ENCODE measurements around the gene RAPGEF5.

RAPGEF5 gene

GRCh38 chr7:22317632-22318031 is 39.3 kb downstream of the RAPGEF5 start:
- Histone ChIP-seq H3K27ac (ENCODE audit: insufficient read depth, low read length, poor library complexity, severe bottlenecking) (no peak overlapping the region), H3K27me3 (replicated peaks; ENCODE audit: control insufficient read depth, insufficient read depth, low read length, poor library complexity, severe bottlenecking) (no peaks in the 10 kb centered on the region), H3K4me1 (ENCODE audit: control insufficient read depth, insufficient read depth, low read length, poor library complexity, severe bottlenecking) (no peaks in the 10 kb centered on the region), H3K36me3 (ENCODE audit: control insufficient read depth, insufficient read depth, low read length) (no peaks in the 10 kb centered on the region), H3K9me3 (ENCODE audit: control insufficient read depth, low read length) (no peaks in the 10 kb centered on the region), H3K4me3 (ENCODE audit: insufficient read depth, low read depth, low read length, poor library complexity, severe bottlenecking) (no peak overlapping the region)
- DNase-seq: no peak

DNA sequence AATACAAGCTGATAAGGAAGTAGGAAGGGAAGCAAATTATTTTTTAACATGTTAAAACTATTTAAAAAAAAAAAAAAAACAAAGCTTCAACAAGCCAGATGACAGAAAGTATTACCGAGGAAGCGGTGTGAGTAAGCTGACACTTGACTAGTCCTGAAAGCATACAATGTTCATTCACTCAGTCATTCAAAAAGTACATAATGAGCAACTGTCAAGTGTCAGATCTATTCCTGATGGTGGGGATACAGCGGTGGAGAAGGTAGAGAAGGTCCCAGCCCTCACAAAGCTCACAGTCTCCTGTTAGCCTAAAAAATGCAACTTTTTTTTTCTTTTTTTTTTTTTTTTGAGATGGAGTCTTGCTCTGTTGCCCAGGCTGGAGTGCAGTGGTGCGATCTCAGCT is 40.0 kb downstream of the RAPGEF5 start:
- Histone ChIP-seq H3K36me3 (ENCODE audit: control insufficient read depth, insufficient read depth, low read length) (no peaks in the 10 kb centered on the region), H3K9me3 (ENCODE audit: control insufficient read depth, low read length) (no peaks in the 10 kb centered on the region), H3K4me1 (ENCODE audit: control insufficient read depth, insufficient read depth, low read length, poor library complexity, severe bottlenecking) (no peaks in the 10 kb centered on the region), H3K27me3 (replicated peaks; ENCODE audit: control insufficient read depth, insufficient read depth, low read length, poor library complexity, severe bottlenecking) (no peaks in the 10 kb centered on the region), H3K27ac (ENCODE audit: insufficient read depth, low read length, poor library complexity, severe bottlenecking) (no peak overlapping the region), H3K4me3 (ENCODE audit: insufficient read depth, low read depth, low read length, poor library complexity, severe bottlenecking) (no peak overlapping the region)
- no peak for DNase-seq

GRCh38 chr7:22307816-22308215 is 49.1 kb downstream of the RAPGEF5 start:
- no peak overlapping the region for H3K27ac ChIP-seq (ENCODE audit: insufficient read depth, low read length, poor library complexity, severe bottlenecking)
- H3K36me3 ChIP-seq (ENCODE audit: control insufficient read depth, insufficient read depth, low read length): no peaks in the 10 kb centered on the region
- no peaks in the 10 kb centered on the region for H3K4me1 ChIP-seq (ENCODE audit: control insufficient read depth, insufficient read depth, low read length, poor library complexity, severe bottlenecking)
- DNase-seq: no peak
- no peaks in the 10 kb centered on the region for H3K9me3 ChIP-seq (ENCODE audit: control insufficient read depth, low read length)
- H3K27me3 ChIP-seq (replicated peaks; ENCODE audit: control insufficient read depth, insufficient read depth, low read length, poor library complexity, severe bottlenecking): no peaks in the 10 kb centered on the region
- no peak overlapping the region for H3K4me3 ChIP-seq (ENCODE audit: insufficient read depth, low read depth, low read length, poor library complexity, severe bottlenecking)

GRCh38 chr7:22305706-22306105 is 51.2 kb downstream of the RAPGEF5 start:
- Histone ChIP-seq H3K27ac (ENCODE audit: insufficient read depth, low read length, poor library complexity, severe bottlenecking) (no peak overlapping the region), H3K36me3 (ENCODE audit: control insufficient read depth, insufficient read depth, low read length) (no peaks in the 10 kb centered on the region), H3K27me3 (replicated peaks; ENCODE audit: control insufficient read depth, insufficient read depth, low read length, poor library complexity, severe bottlenecking) (no peaks in the 10 kb centered on the region), H3K9me3 (ENCODE audit: control insufficient read depth, low read length) (no peaks in the 10 kb centered on the region), H3K4me1 (ENCODE audit: control insufficient read depth, insufficient read depth, low read length, poor library complexity, severe bottlenecking) (no peaks in the 10 kb centered on the region), H3K4me3 (ENCODE audit: insufficient read depth, low read depth, low read length, poor library complexity, severe bottlenecking) (no peak overlapping the region)
- DNase-seq: no peak

- Histone ChIP-seq H3K27ac (ENCODE audit: insufficient read depth, low read length, poor library complexity, severe bottlenecking) (no peak overlapping the region), H3K9me3 (ENCODE audit: control insufficient read depth, low read length) (no peaks in the 10 kb centered on the region), H3K36me3 (ENCODE audit: control insufficient read depth, insufficient read depth, low read length) (no peaks in the 10 kb centered on the region), H3K27me3 (replicated peaks; ENCODE audit: control insufficient read depth, insufficient read depth, low read length, poor library complexity, severe bottlenecking) (no peaks in the 10 kb centered on the region), H3K4me1 (ENCODE audit: control insufficient read depth, insufficient read depth, low read length, poor library complexity, severe bottlenecking) (no peaks in the 10 kb centered on the region), H3K4me3 (ENCODE audit: insufficient read depth, low read depth, low read length, poor library complexity, severe bottlenecking) (no peak overlapping the region)
- no peak for DNase-seq
Measured at GRCh38 chr7:22302951-22303423, 54.0 kb downstream of the RAPGEF5 start.

- H3K4me3 ChIP-seq (ENCODE audit: insufficient read depth, low read depth, low read length, poor library complexity, severe bottlenecking): no peak overlapping the region
- no peak for DNase-seq
- H3K9me3 ChIP-seq (ENCODE audit: control insufficient read depth, low read length): no peaks in the 10 kb centered on the region
- H3K4me1 ChIP-seq (ENCODE audit: control insufficient read depth, insufficient read depth, low read length, poor library complexity, severe bottlenecking): no peaks in the 10 kb centered on the region
- H3K27me3 ChIP-seq (replicated peaks; ENCODE audit: control insufficient read depth, insufficient read depth, low read length, poor library complexity, severe bottlenecking): no peaks in the 10 kb centered on the region
- H3K27ac ChIP-seq (ENCODE audit: insufficient read depth, low read length, poor library complexity, severe bottlenecking): no peak overlapping the region
- no peaks in the 10 kb centered on the region for H3K36me3 ChIP-seq (ENCODE audit: control insufficient read depth, insufficient read depth, low read length)
Measured at GRCh38 chr7:22302193-22302592, 54.8 kb downstream of the RAPGEF5 start.

DNA sequence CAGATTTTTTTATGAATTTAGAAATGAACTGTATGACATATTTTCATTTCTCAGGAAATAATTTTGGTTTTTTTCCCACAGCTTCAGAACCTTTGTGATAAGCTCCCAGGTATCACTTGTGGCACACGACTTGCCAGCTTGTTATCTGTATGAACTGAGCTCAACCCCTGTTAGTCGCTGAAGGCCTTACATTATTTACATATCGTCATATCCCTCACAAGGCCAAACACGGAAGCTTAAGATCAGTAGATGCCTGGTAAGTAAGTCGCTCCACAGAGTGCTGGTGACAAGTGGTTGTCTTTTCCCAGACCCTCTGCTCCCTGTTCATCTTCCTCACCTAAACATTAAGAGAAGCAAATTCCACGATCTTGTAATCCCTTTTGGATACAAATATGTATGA is 55.2 kb downstream of the RAPGEF5 start:
- DNase-seq: no peak

DNA sequence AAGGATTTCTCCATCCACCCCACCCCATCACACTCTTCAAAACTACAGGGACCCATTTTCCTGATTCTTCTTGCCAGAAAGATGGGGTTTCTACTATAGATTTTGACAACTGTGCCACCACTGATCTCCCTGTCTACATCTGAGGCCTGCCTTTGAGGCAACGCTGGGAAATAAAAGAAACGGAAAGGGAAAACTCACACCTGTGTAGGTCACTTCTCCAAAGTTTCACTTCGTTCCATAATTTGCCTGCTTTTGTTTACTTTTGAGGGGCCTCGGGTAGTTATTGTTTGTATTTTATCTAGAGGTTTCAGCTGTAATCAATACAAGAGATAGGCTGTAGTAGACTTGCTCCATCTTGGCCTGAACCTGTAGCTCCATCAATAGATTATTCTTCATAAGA is 56.1 kb downstream of the RAPGEF5 start:
- H3K27me3 ChIP-seq (replicated peaks; ENCODE audit: control insufficient read depth, insufficient read depth, low read length, poor library complexity, severe bottlenecking): no peaks in the 10 kb centered on the region
- no peaks in the 10 kb centered on the region for H3K4me1 ChIP-seq (ENCODE audit: control insufficient read depth, insufficient read depth, low read length, poor library complexity, severe bottlenecking)
- no peak overlapping the region for H3K27ac ChIP-seq (ENCODE audit: insufficient read depth, low read length, poor library complexity, severe bottlenecking)
- no peak for DNase-seq
- H3K36me3 ChIP-seq (ENCODE audit: control insufficient read depth, insufficient read depth, low read length): no peaks in the 10 kb centered on the region
- H3K9me3 ChIP-seq (ENCODE audit: control insufficient read depth, low read length): no peaks in the 10 kb centered on the region
- H3K4me3 ChIP-seq (ENCODE audit: insufficient read depth, low read depth, low read length, poor library complexity, severe bottlenecking): no peak overlapping the region

More for the DNA sequence above, 55.2 kb downstream of the RAPGEF5 start:
- Histone ChIP-seq H3K27ac (ENCODE audit: insufficient read depth, low read length, poor library complexity, severe bottlenecking) (no peak overlapping the region), H3K9me3 (ENCODE audit: control insufficient read depth, low read length) (no peaks in the 10 kb centered on the region), H3K27me3 (replicated peaks; ENCODE audit: control insufficient read depth, insufficient read depth, low read length, poor library complexity, severe bottlenecking) (no peaks in the 10 kb centered on the region), H3K4me1 (ENCODE audit: control insufficient read depth, insufficient read depth, low read length, poor library complexity, severe bottlenecking) (no peaks in the 10 kb centered on the region), H3K4me3 (ENCODE audit: insufficient read depth, low read depth, low read length, poor library complexity, severe bottlenecking) (no peak overlapping the region), H3K36me3 (ENCODE audit: control insufficient read depth, insufficient read depth, low read length) (no peaks in the 10 kb centered on the region)

DNA sequence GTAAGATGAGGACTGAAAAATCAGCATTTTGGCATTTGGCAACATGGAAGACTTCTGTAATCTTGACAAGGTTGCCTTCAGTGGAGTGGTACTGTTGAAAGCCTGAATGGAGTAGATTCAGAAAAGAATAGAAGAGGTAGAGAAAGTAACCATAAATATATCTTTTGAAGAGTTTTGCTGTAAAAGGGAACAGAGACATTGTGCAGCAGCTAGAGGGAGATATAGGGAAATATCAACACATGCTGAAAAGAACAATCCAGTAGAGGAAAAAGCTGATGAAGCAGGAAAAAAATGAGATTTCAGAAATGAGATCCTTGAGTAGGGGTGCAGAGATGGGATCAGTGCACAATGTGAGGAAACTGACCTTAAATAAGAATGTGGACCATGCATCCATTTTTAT is 60.0 kb downstream of the RAPGEF5 start:
- no peak for DNase-seq
- Histone ChIP-seq H3K9me3 (ENCODE audit: control insufficient read depth, low read length) (no peaks in the 10 kb centered on the region), H3K27me3 (replicated peaks; ENCODE audit: control insufficient read depth, insufficient read depth, low read length, poor library complexity, severe bottlenecking) (no peaks in the 10 kb centered on the region), H3K4me1 (ENCODE audit: control insufficient read depth, insufficient read depth, low read length, poor library complexity, severe bottlenecking) (no peaks in the 10 kb centered on the region), H3K4me3 (ENCODE audit: insufficient read depth, low read depth, low read length, poor library complexity, severe bottlenecking) (no peak overlapping the region), H3K36me3 (ENCODE audit: control insufficient read depth, insufficient read depth, low read length) (no peaks in the 10 kb centered on the region), H3K27ac (ENCODE audit: insufficient read depth, low read length, poor library complexity, severe bottlenecking) (no peak overlapping the region)

DNA sequence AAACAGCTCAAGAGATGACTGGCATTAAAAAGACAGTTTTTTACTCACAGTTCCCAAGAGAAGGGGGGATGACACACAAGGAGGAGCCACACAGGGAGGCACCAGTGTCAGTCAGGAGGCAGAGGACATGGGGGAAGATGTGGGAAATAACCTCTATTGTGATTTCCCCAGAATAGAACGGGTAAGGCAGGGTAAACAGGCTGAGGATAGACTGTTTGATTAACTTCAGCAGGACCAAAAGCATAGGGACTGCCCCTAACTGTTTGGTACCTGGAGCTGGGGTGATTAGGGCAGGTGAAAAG is 60.7 kb downstream of the RAPGEF5 start:
- H3K9me3 ChIP-seq (ENCODE audit: control insufficient read depth, low read length): no peaks in the 10 kb centered on the region
- no peaks in the 10 kb centered on the region for H3K36me3 ChIP-seq (ENCODE audit: control insufficient read depth, insufficient read depth, low read length)
- no peaks in the 10 kb centered on the region for H3K27me3 ChIP-seq (replicated peaks; ENCODE audit: control insufficient read depth, insufficient read depth, low read length, poor library complexity, severe bottlenecking)
- no peak overlapping the region for H3K4me3 ChIP-seq (ENCODE audit: insufficient read depth, low read depth, low read length, poor library complexity, severe bottlenecking)
- H3K27ac ChIP-seq (ENCODE audit: insufficient read depth, low read length, poor library complexity, severe bottlenecking): no peak overlapping the region
- no peaks in the 10 kb centered on the region for H3K4me1 ChIP-seq (ENCODE audit: control insufficient read depth, insufficient read depth, low read length, poor library complexity, severe bottlenecking)
- no peak for DNase-seq

Data from effector memory CD4-positive, alpha-beta T cell (primary cell).